ENCODE measurements around the gene PSME2. TPM values are rescaled to one million over a fixed set of nuclear protein-coding genes. Genes with fewer than 3 reads are reported as not detected.

Gene PSME2
- total RNA-seq, 2 donors from 2014 or later = 24.6 to 28.8 TPM

DNA sequence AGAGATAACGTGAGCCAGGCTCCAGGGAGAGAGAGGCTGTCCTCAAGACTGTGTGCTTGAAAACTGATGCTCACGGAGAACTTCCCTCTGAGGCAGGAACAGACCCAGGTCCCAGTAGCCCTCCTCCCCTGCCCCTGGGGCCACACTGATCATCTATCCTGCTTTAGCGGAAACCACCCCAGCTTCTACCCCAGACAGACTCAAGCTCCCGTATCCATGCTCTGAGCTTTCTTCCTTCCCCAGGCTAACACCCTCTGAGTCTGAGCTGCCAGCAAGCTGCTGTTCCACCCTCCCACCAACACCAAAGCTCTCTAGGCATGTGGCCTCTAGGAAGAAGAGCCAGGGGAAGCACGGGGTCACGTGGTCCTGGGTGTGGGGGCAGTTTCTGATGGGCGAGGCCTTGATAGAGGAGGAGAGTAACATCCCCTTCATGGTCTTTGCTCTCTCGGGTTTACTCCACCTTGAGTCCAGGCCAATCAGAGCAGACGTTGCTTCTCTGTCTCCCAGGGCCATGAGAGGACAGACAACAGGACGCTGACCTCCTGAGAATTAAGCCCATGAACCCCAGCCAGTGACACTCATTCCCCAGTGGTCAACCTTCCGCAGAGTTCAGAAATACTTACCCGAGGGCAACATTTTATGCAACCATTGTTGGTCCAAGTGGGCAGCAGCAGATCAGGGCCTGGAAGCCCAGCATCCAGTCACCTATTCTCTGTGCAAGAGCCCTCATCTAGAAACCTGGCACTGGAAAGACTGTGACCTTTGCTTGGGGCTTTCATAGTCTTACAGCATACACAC is 50.9 kb downstream of the PSME2 start:
- Histone ChIP-seq H3K4me1 (ENCODE audit: control insufficient read depth in 1 of 2, low read depth in 2 of 2) (peaks cover 9 to 25% of the 10 kb centered on the region in 2 donors), H3K27ac (peak overlapping the region; percentile 92), H3K9me3 (no peaks in the 10 kb centered on the region), H3K27me3 (replicated peaks; ENCODE audit: insufficient read depth) (no peaks in the 10 kb centered on the region), H3K4me3 (peak overlapping the region; percentile 99), H3K36me3 (no peaks in the 10 kb centered on the region)
- TF ChIP-seq, protein P1, sequence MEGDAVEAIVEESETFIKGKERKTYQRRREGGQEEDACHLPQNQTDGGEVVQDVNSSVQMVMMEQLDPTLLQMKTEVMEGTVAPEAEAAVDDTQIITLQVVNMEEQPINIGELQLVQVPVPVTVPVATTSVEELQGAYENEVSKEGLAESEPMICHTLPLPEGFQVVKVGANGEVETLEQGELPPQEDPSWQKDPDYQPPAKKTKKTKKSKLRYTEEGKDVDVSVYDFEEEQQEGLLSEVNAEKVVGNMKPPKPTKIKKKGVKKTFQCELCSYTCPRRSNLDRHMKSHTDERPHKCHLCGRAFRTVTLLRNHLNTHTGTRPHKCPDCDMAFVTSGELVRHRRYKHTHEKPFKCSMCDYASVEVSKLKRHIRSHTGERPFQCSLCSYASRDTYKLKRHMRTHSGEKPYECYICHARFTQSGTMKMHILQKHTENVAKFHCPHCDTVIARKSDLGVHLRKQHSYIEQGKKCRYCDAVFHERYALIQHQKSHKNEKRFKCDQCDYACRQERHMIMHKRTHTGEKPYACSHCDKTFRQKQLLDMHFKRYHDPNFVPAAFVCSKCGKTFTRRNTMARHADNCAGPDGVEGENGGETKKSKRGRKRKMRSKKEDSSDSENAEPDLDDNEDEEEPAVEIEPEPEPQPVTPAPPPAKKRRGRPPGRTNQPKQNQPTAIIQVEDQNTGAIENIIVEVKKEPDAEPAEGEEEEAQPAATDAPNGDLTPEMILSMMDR (IDR thresholded peaks at IDR 0.05) = no peak
- ATAC-seq (ENCODE audit: insufficient number of reproducible peaks, low FRiP score, low read depth) (no peak), DNase-seq (ENCODE audit: low spot score) (no peak)

DNA sequence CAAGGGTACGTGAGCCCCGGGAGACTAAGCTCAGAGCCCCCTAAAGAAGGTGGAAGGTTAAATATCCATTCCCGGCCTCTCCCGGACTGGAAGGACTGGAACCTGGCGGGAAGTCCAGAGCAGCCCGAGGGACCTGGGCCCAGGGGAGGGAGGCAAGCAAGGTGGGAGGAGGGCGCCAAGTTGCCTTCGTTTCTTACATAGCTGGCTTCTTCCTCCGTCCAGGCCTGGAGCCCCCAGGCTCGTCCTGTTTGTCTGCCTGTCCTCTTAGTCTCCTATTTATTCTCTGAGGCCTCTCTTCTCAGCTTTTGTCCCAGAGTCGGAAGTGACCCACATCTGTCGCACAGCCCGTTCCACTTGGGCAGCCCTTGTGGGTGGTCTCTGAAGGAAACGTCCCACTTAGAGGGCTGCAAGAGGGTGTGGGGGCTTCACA is 51.6 kb downstream of the PSME2 start:
- ATAC-seq (ENCODE audit: insufficient number of reproducible peaks, low FRiP score, low read depth) (no peak), DNase-seq (ENCODE audit: low spot score) (no peak)
- peak overlapping the region; percentile 92 for H3K27ac ChIP-seq

DNA sequence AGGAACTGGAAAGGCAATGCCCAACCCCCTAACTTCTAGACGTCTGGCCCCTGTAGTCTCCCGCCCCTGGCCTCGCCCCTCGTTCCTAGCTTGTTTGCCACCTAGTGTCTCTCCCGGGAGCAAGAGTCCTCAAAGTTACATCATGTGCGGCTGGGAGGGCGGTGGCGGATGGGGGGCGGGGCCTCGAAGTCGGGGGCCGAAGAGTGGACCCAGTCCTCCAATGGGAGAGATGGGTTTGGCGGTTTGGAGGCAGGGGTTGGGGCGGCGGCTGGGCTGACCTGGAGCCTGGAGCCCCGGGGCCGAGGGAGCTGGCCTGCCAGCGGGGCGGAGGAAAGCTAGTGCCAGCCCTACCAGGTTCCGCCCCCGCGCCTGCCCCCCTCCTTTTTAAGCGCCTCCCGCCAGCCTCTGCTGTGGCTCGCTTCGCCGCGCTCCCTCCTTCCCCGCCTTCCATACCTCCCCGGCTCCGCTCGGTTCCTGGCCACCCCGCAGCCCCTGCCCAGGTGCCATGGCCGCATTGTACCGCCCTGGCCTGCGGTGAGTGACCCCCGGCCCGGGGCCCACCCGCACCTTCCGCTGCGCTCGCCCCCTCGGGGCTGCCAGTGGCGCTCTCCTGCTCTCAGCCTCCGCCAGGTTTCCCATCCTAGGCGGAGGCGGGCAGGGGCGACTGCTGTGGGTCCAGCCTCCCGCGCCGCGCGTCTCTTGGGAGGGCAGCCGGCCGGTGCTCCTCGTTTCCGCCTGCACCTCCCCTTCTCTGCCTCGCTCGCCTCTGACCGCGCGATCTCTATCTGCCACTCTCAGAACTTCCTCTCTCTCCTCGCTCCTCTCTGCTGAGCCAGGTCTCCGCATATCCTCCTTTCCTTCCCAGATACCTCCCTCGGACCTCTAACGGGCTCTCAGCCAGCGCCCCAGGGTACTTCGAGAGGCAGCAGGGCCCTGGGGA is 52.2 kb downstream of the PSME2 start, which contains the start of gene PCK2:
Gene PCK2 (plus strand): TSS at position 411 of the 940 bp plus-strand sequence. CDS start 95 bp downstream, at position 506.
- peaks cover 9 to 25% of the 10 kb centered on the region in 2 donors for H3K4me1 ChIP-seq (ENCODE audit: control insufficient read depth in 1 of 2, low read depth in 2 of 2)
- TF ChIP-seq, protein P1 (IDR thresholded peaks at IDR 0.05) = peak; percentile 9
- ATAC-seq (ENCODE audit: insufficient number of reproducible peaks, low FRiP score, low read depth) = peak; percentile 68
- peak within 1 kb of the TSS; percentile 99 for H3K4me3 ChIP-seq
- H3K36me3 ChIP-seq = no peaks in the 10 kb centered on the region
- DNase-seq (ENCODE audit: low spot score) = peak; percentile 74
- no peaks in the 10 kb centered on the region for H3K9me3 ChIP-seq
- H3K27me3 ChIP-seq (replicated peaks; ENCODE audit: insufficient read depth) = no peaks in the 10 kb centered on the region
- peak within 1 kb of the TSS; percentile 92 for H3K27ac ChIP-seq

More for the DNA sequence above, 51.6 kb downstream of the PSME2 start:
- no peaks in the 10 kb centered on the region for H3K27me3 ChIP-seq (replicated peaks; ENCODE audit: insufficient read depth)
- TF ChIP-seq, protein P1 (IDR thresholded peaks at IDR 0.05) = no peak
- H3K4me3 ChIP-seq = peak overlapping the region; percentile 99
- H3K36me3 ChIP-seq = no peaks in the 10 kb centered on the region
- peaks cover 9 to 25% of the 10 kb centered on the region in 2 donors for H3K4me1 ChIP-seq (ENCODE audit: control insufficient read depth in 1 of 2, low read depth in 2 of 2)
- no peaks in the 10 kb centered on the region for H3K9me3 ChIP-seq

Other genes with a start within 250 kb of the PSME2 start
- gene DHRS4, start 192.8 kb downstream of the PSME2 start, total RNA-seq = 10 to 100 TPM; 18.0 to 20.6 TPM
- 1 to 10 TPM; 5.5 to 6.9 TPM for gene DHRS4L2, start 157.7 kb downstream of the PSME2 start, total RNA-seq
- gene CARMIL3, start 94.6 kb downstream of the PSME2 start, total RNA-seq = under 1 TPM in 1 of 2 donors, not detected in 1; 0.14 TPM
- gene CPNE6, start 75.0 kb downstream of the PSME2 start, total RNA-seq = 1 to 10 TPM; 1.3 to 2.4 TPM
- gene PCK2, start 52.3 kb downstream of the PSME2 start, total RNA-seq = 10 to 100 TPM; 11.4 to 16.9 TPM
- 10 to 100 TPM; 52.8 to 54.2 TPM for gene DCAF11, start 31.8 kb downstream of the PSME2 start, total RNA-seq
- gene NRL, start 31.7 kb downstream of the PSME2 start, total RNA-seq = 1 to 10 TPM in 1 of 2 donors, under 1 TPM in 1; 0.92 to 6.1 TPM
- under 1 TPM in 1 of 2 donors, not detected in 1; 0.78 TPM for gene FITM1, start 16.0 kb downstream of the PSME2 start, total RNA-seq
- 10 to 100 TPM; 61.2 to 84.5 TPM for gene PSME1, start 10.4 kb downstream of the PSME2 start, total RNA-seq
- 10 to 100 TPM in 1 of 2 donors, 1 to 10 TPM in 1; 4.9 to 18.6 TPM for gene EMC9, start 5.0 kb downstream of the PSME2 start, total RNA-seq
- gene RNF31, start 888 bp upstream of the PSME2 start, total RNA-seq = 10 to 100 TPM; 60.4 to 94.6 TPM
- 10 to 100 TPM; 74.8 to 86.1 TPM for gene IRF9, start 14.7 kb upstream of the PSME2 start, total RNA-seq
- gene REC8, start 25.5 kb upstream of the PSME2 start, total RNA-seq = 10 to 100 TPM; 13.1 to 23.6 TPM
- gene IPO4, start 42.2 kb upstream of the PSME2 start, total RNA-seq = 10 to 100 TPM; 19.9 to 64.6 TPM
- 10 to 100 TPM; 51.8 to 81.9 TPM for gene TM9SF1, start 48.8 kb upstream of the PSME2 start, total RNA-seq
- gene TSSK4, start 59.1 kb upstream of the PSME2 start, total RNA-seq = not detected
- gene CHMP4A, start 66.9 kb upstream of the PSME2 start, total RNA-seq = 10 to 100 TPM; 33.4 to 58.3 TPM
- 10 to 100 TPM; 15.7 to 24.0 TPM for gene MDP1, start 69.5 kb upstream of the PSME2 start, total RNA-seq
- gene NEDD8, start 85.8 kb upstream of the PSME2 start, total RNA-seq = 10 to 100 TPM; 76.0 to 91.4 TPM
- 10 to 100 TPM; 39.2 to 51.3 TPM for gene GMPR2, start 86.3 kb upstream of the PSME2 start, total RNA-seq
- 10 to 100 TPM; 52.4 to 83.5 TPM for gene TINF2, start 96.0 kb upstream of the PSME2 start, total RNA-seq
- under 1 TPM in 1 of 2 donors, not detected in 1; 0.21 TPM for gene TGM1, start 116.6 kb upstream of the PSME2 start, total RNA-seq
- 10 to 100 TPM; 28.2 to 44.7 TPM for gene RABGGTA, start 125.0 kb upstream of the PSME2 start, total RNA-seq
- 10 to 100 TPM; 25.5 to 31.4 TPM for gene DHRS1, start 153.2 kb upstream of the PSME2 start, total RNA-seq
- gene NOP9, start 153.2 kb upstream of the PSME2 start, total RNA-seq = 10 to 100 TPM; 15.8 to 19.2 TPM
- 10 to 100 TPM; 10.9 to 17.3 TPM for gene CIDEB, start 161.4 kb upstream of the PSME2 start, total RNA-seq
- 10 to 100 TPM; 15.2 to 21.8 TPM for gene LTB4R2, start 163.5 kb upstream of the PSME2 start, total RNA-seq
- 10 to 100 TPM in 1 of 2 donors, 1 to 10 TPM in 1; 8.9 to 13.1 TPM for gene LTB4R, start 164.9 kb upstream of the PSME2 start, total RNA-seq
- 10 to 100 TPM; 25.5 to 28.7 TPM for gene ADCY4, start 188.5 kb upstream of the PSME2 start, total RNA-seq
- 10 to 100 TPM in 1 of 2 donors, 1 to 10 TPM in 1; 6.8 to 17.9 TPM for gene RIPK3, start 193.4 kb upstream of the PSME2 start, total RNA-seq
- gene NFATC4, start 221.6 kb upstream of the PSME2 start, total RNA-seq = 10 to 100 TPM; 62.0 to 84.5 TPM

Data from thoracic aorta (tissue), 2 donors.